Adrenal gland (tissue), 5 donors: ENCODE measurements around the gene CREB5.

ENCODE experiments used
- CTCF ChIP-seq, 6 experiments: fragments of 450-650 bp in 4 of 6; fragments of 200-600 bp in 2 of 6; sonication (generic) in 1 of 6; IDR thresholded peaks; 1 replicate in 5 of 6; 2 replicates in 1 of 6; pipeline versions ENCODE4 v1.5.1 to v1.8.0; 2016 to 2021; ENCODE audit warnings: antibody characterized with exemption in 6 of 6, mild to moderate bottlenecking in 2 of 6, moderate library complexity in 1 of 6
- POLR2A ChIP-seq, 2 donors: fragments of 450-650 bp; IDR thresholded peaks; one replicate each; pipeline ENCODE4 v1.6.1; 2017; ENCODE audit warnings: antibody characterized with exemption in 2 of 2, mild to moderate bottlenecking in 2 of 2, moderate library complexity in 1 of 2
- donor health status: DM: no; HTN: no; CAD: no.

DNA sequence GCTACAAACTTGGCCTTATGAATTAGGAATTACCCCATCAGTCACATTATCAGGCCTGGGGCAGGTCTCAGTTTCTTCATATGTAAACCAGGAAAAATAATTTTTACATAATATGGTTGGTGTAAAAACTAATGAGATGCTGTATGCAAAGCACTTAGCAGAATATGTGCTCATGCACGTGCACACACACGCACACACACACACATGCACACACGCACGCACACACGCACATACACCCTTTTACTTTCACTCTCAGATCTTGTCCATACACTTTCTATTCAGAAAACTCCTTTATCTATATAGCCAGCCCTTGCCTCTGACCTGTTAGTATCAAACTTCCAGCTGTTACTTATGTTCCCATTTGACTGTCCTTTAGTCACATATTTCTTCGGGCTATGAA lies 92.7 kb downstream of the CREB5 start:
- no peak for TF ChIP-seq CTCF (IDR thresholded peaks at IDR 0.05)
- no peak for TF ChIP-seq POLR2A (IDR thresholded peaks at IDR 0.05)
